HCT116 (cell line): ENCODE data around the gene UBE2E3. TPM values are rescaled to one million over a fixed set of nuclear protein-coding genes. Genes with fewer than 3 reads are reported as not detected.

Experiments used
- ATAC-seq: fragments of 200-7000 bp; cut with Tn5 transposase; 2 replicates; pipeline ENCODE4 v1.9.1; 2020; ENCODE audit warnings: mild to moderate bottlenecking, moderate library complexity
- BruUV-seq: library from RNA; stranded (reverse); fragments of 400-500 nt; replicated peaks from 2 replicates; lab custom pipeline; 2021; lab: Mats Ljungman, UMichigan
- CTCF ChIA-PET: fragments of 300-600 bp; sonication (Branson Sonifier 250); formaldehyde crosslinking; loops from one replicate; lab custom pipeline; 2021; ENCODE audit warnings: antibody characterized with exemption; lab: Charles Lee
- POLR2A ChIA-PET: fragments of 300-600, 350-600 bp; sonication (Branson Sonifier 250); formaldehyde crosslinking; loops from one replicate; lab custom pipeline; 2021; ENCODE audit warnings: antibody characterized with exemption; lab: Charles Lee
- RAD21 ChIA-PET, 2 experiments: fragments of 300-600 bp; sonication (Branson Sonifier 250); formaldehyde crosslinking; loops; one replicate each; lab custom pipeline; 2023; ENCODE audit warnings: low total read pairs in 2 of 2; ENCODE audit not compliant: uncharacterized antibody in 2 of 2, unreplicated experiment in 2 of 2, low non-redundant PET in 1 of 2; lab: Charles Lee
- DNase-seq: peaks from one replicate; pipeline ENCODE4 v3.0.0-alpha.2; 2010; ENCODE audit warnings: low read depth, low spot score
- H2AFZ ChIP-seq: fragments of 200-600 bp; shearing (Covaris generic), sonication (generic); 2 replicates; pipeline ENCODE4 v1.6.1; 2017; ENCODE audit warnings: low read depth, mixed run types, mixed read lengths, antibody characterized with exemption, low read length; ENCODE audit not compliant: poor library complexity, severe bottlenecking
- H3K27ac ChIP-seq: 2 replicates; pipeline ENCODE4 v1.5.1; 2012; ENCODE audit warnings: low read depth, low read length
- H3K27me3 ChIP-seq: fragments of 200-600 bp; sonication (generic); 2 replicates; pipeline ENCODE4 v1.6.1; 2016; ENCODE audit warnings: mixed run types, low read length, mixed read lengths; ENCODE audit not compliant: insufficient read depth
- H3K36me3 ChIP-seq, 2 experiments: fragments of 200-500 bp in 1 of 2; fragments of 200-600 bp in 1 of 2; sonication (Bioruptor generic) in 1 of 2; sonication (generic) in 1 of 2; 2 replicates each; pipeline versions ENCODE4 v1.5.1 to v1.6.1; 2014 to 2016; ENCODE audit warnings: low read length in 2 of 2, inconsistent platforms in 1 of 2, mixed read lengths in 1 of 2, mixed run types in 1 of 2; ENCODE audit not compliant: insufficient read depth in 2 of 2, control insufficient read depth in 1 of 2
- H3K4me1 ChIP-seq, 2 experiments: fragments of 200-600 bp in 1 of 2; sonication (generic) in 1 of 2; 2 replicates each; pipeline versions ENCODE4 v1.5.1 to v1.6.1; 2012 to 2017; ENCODE audit warnings: low read length in 2 of 2, inconsistent platforms in 1 of 2, mild to moderate bottlenecking in 1 of 2, mixed read lengths in 1 of 2, mixed run types in 1 of 2, moderate library complexity in 1 of 2; ENCODE audit not compliant: insufficient read depth in 2 of 2, control insufficient read depth in 1 of 2
- H3K4me2 ChIP-seq: fragments of 200-600 bp; sonication (generic); 2 replicates; pipeline ENCODE4 v1.6.1; 2017; ENCODE audit warnings: mixed run types, low read length, mixed read lengths
- H3K4me3 ChIP-seq, 2 experiments: fragments of 200-600 bp in 1 of 2; sonication (generic) in 1 of 2; replicated peaks in 1 of 2; 2 replicates each; pipeline ENCODE4 v1.5.1; 2011 to 2016; ENCODE audit warnings: low read length in 2 of 2, control low read depth in 1 of 2, low read depth in 1 of 2, mild to moderate bottlenecking in 1 of 2, mixed read lengths in 1 of 2, mixed run types in 1 of 2
- H3K79me2 ChIP-seq: fragments of 200-600 bp; sonication (generic); 2 replicates; pipeline ENCODE4 v1.6.1; 2017; ENCODE audit warnings: mild to moderate bottlenecking, mixed run types, low read length, moderate library complexity, mixed read lengths; ENCODE audit not compliant: insufficient read depth
- H3K9ac ChIP-seq: fragments of 200-600 bp; sonication (generic); 2 replicates; pipeline ENCODE4 v1.6.1; 2016; ENCODE audit warnings: low read length, mixed read lengths
- H3K9me2 ChIP-seq: fragments of 200-600 bp; sonication (generic), shearing (Covaris generic); 2 replicates; pipeline ENCODE4 v1.6.1; 2017; ENCODE audit warnings: mixed run types, mild to moderate bottlenecking, moderate library complexity; ENCODE audit not compliant: insufficient read depth
- H3K9me3 ChIP-seq, 2 experiments: fragments of 200-500 bp in 1 of 2; fragments of 200-600 bp in 1 of 2; sonication (Bioruptor generic) in 1 of 2; sonication (generic) in 1 of 2; 2 replicates each; pipeline ENCODE4 v1.6.1; 2014 to 2017; ENCODE audit warnings: low read length in 2 of 2, mixed read lengths in 2 of 2, inconsistent platforms in 1 of 2, low read depth in 1 of 2, mild to moderate bottlenecking in 1 of 2, mixed run types in 1 of 2, moderate library complexity in 1 of 2; ENCODE audit not compliant: control insufficient read depth in 1 of 2, insufficient read depth in 1 of 2
- H4K20me1 ChIP-seq: fragments of 200-600 bp; sonication (generic), shearing (Covaris generic); 2 replicates; pipeline ENCODE4 v1.6.1; 2017; ENCODE audit warnings: mixed run types, mild to moderate bottlenecking, moderate library complexity; ENCODE audit not compliant: insufficient read depth
- CBX3 ChIP-seq: IDR thresholded peaks from 2 replicates; pipeline ENCODE4 v1.6.1; 2012; ENCODE audit warnings: low read depth
- CEBPB ChIP-seq: IDR thresholded peaks from 2 replicates; pipeline ENCODE4 v1.6.1; 2012; ENCODE audit warnings: low read depth
- EGR1 ChIP-seq: IDR thresholded peaks from 2 replicates; pipeline ENCODE4 v1.6.1; 2012; ENCODE audit warnings: low read depth
- ELF1 ChIP-seq: IDR thresholded peaks from 2 replicates; pipeline ENCODE4 v1.6.1; 2012; ENCODE audit warnings: low read depth, borderline replicate concordance
- EZH2 ChIP-seq: fragments of 200-600 bp; sonication (generic); IDR thresholded peaks from 2 replicates; pipeline ENCODE4 v1.6.1; 2017; ENCODE audit warnings: antibody characterized with exemption, mixed run types
- EZH2phosphoT487 ChIP-seq: fragments of 200-600 bp; IDR thresholded peaks from 2 replicates; pipeline ENCODE4 v1.6.1; 2018; ENCODE audit warnings: antibody characterized with exemption, borderline replicate concordance
- FOSL1 ChIP-seq: IDR thresholded peaks from 2 replicates; pipeline ENCODE4 v1.6.1; 2012; ENCODE audit warnings: low read depth
- JUND ChIP-seq: IDR thresholded peaks from 2 replicates; pipeline ENCODE4 v1.6.1; 2012
- POLR2A ChIP-seq: IDR thresholded peaks from 2 replicates; pipeline ENCODE4 v1.7.0; 2011; ENCODE audit warnings: borderline replicate concordance; ENCODE audit not compliant: insufficient read depth, insufficient read length; ENCODE audit errors: extremely low read depth
- POLR2AphosphoS5 ChIP-seq: IDR thresholded peaks from 2 replicates; pipeline ENCODE4 v1.6.1; 2011; ENCODE audit warnings: mild to moderate bottlenecking, low read depth, low read length, moderate library complexity
- RAD21 ChIP-seq: IDR thresholded peaks from 2 replicates; pipeline ENCODE4 v1.6.1; 2012; ENCODE audit warnings: low read depth, mild to moderate bottlenecking
- SIN3A ChIP-seq: IDR thresholded peaks from 2 replicates; pipeline ENCODE4 v1.6.1; 2012; ENCODE audit warnings: low read depth
- SP1 ChIP-seq: IDR thresholded peaks from 2 replicates; pipeline ENCODE4 v1.6.1; 2012; ENCODE audit warnings: low read depth
- SRF ChIP-seq: IDR thresholded peaks from 2 replicates; pipeline ENCODE4 v1.6.1; 2012; ENCODE audit warnings: low read depth
- ZFX ChIP-seq: fragments of 450-650 bp; IDR thresholded peaks from 2 replicates; pipeline ENCODE4 v1.6.1; 2017
- intact Hi-C: fragments of 100-400 bp; cut with micrococcal nuclease; formaldehyde crosslinking; loops from 2 replicates; pipeline ENCODE4 v1.10.0; 2022
- total RNA-seq: library from RNA; stranded (reverse); gene quantifications from one replicate; pipeline ENCODE4 v1.2.1, GENCODE V29; 2021; ENCODE audit not compliant: unreplicated experiment
- TF ChIP-seq, protein P1 (sequence below): IDR thresholded peaks from 2 replicates; pipeline ENCODE4 v1.6.1; 2012
- TF ChIP-seq, protein P2 (sequence below): IDR thresholded peaks from 2 replicates; pipeline ENCODE4 v1.6.1; 2012
- TF ChIP-seq, protein P3 (sequence below), 3 experiments: fragments of 200-600 bp in 1 of 3; sonication (generic) in 1 of 3; IDR thresholded peaks in 2 of 3; conservative IDR thresholded peaks in 1 of 3; 2 replicates each; pipeline ENCODE4 v1.5.1; 2012 to 2017; ENCODE audit warnings: low read depth in 2 of 3, low read length in 2 of 3, antibody characterized with exemption in 1 of 3, borderline replicate concordance in 1 of 3, control low read depth in 1 of 3, mild to moderate bottlenecking in 1 of 3, mixed read lengths in 1 of 3, mixed run types in 1 of 3, moderate library complexity in 1 of 3; ENCODE audit not compliant: insufficient read depth in 1 of 3
- TF ChIP-seq, protein P4 (sequence below): IDR thresholded peaks from 2 replicates; pipeline ENCODE4 v1.6.1; 2011; ENCODE audit warnings: mild to moderate bottlenecking, low read length, moderate library complexity; ENCODE audit not compliant: insufficient replicate concordance; ENCODE audit errors: extremely low read depth
- TF ChIP-seq, protein P5 (sequence below): IDR thresholded peaks from 2 replicates; pipeline ENCODE4 v1.6.1; 2012; ENCODE audit warnings: low read depth

UBE2E3 gene
- total RNA-seq, 1 experiment from 2014 or later: 64.2 TPM

DNA sequence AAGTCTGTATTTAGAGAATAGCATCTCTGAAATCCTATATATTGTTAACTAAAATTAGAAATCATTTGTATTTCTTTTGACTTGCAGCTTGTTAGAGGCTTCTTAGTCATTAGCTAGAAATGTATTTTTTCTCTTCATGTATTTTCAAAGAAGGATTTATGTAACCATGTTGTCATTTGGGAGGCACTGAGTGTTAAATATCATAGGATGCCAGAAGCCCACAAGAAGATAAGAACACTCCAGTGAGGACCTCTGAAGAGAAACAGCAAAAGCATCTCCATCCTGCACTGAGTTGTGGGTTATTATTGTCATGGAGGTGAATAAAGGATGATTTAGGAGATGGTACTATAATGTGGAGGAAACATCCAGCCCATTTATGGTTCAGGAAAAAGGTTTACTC lies 93.5 kb downstream of the UBE2E3 start:
- H4K20me1 ChIP-seq: no peaks in the 10 kb centered on the region
- H3K27ac ChIP-seq: no peak overlapping the region
- H3K4me1 ChIP-seq: peaks cover 9 to 18% of the 10 kb centered on the region in 2 experiments; a peak in 3 of 4 replicates
- TF ChIP-seq CEBPB (no peak), CBX3 (no peak), EZH2phosphoT487 (no peak), FOSL1 (no peak), JUND (no peak), POLR2AphosphoS5 (no peak), POLR2A (no peak), SIN3A (no peak), SP1 (no peak), EGR1 (no peak), RAD21 (no peak), ZFX (no peak), EZH2 (no peak), SRF (no peak), ELF1 (no peak)
- TF ChIP-seq, protein P1, sequence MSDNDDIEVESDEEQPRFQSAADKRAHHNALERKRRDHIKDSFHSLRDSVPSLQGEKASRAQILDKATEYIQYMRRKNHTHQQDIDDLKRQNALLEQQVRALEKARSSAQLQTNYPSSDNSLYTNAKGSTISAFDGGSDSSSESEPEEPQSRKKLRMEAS: no peak
- TF ChIP-seq, protein P2, sequence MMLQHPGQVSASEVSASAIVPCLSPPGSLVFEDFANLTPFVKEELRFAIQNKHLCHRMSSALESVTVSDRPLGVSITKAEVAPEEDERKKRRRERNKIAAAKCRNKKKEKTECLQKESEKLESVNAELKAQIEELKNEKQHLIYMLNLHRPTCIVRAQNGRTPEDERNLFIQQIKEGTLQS: no peak
- TF ChIP-seq, protein P3, sequence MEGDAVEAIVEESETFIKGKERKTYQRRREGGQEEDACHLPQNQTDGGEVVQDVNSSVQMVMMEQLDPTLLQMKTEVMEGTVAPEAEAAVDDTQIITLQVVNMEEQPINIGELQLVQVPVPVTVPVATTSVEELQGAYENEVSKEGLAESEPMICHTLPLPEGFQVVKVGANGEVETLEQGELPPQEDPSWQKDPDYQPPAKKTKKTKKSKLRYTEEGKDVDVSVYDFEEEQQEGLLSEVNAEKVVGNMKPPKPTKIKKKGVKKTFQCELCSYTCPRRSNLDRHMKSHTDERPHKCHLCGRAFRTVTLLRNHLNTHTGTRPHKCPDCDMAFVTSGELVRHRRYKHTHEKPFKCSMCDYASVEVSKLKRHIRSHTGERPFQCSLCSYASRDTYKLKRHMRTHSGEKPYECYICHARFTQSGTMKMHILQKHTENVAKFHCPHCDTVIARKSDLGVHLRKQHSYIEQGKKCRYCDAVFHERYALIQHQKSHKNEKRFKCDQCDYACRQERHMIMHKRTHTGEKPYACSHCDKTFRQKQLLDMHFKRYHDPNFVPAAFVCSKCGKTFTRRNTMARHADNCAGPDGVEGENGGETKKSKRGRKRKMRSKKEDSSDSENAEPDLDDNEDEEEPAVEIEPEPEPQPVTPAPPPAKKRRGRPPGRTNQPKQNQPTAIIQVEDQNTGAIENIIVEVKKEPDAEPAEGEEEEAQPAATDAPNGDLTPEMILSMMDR (IDR thresholded peaks at IDR 0.05 in 2 of 3, conservative IDR thresholded peaks at IDR 0.05 in 1 of 3; ENCODE audit: borderline replicate concordance in 1 of 3, insufficient read depth in 1 of 3, low read depth in 2 of 3, low read length in 2 of 3): no peak
- TF ChIP-seq, protein P4, sequence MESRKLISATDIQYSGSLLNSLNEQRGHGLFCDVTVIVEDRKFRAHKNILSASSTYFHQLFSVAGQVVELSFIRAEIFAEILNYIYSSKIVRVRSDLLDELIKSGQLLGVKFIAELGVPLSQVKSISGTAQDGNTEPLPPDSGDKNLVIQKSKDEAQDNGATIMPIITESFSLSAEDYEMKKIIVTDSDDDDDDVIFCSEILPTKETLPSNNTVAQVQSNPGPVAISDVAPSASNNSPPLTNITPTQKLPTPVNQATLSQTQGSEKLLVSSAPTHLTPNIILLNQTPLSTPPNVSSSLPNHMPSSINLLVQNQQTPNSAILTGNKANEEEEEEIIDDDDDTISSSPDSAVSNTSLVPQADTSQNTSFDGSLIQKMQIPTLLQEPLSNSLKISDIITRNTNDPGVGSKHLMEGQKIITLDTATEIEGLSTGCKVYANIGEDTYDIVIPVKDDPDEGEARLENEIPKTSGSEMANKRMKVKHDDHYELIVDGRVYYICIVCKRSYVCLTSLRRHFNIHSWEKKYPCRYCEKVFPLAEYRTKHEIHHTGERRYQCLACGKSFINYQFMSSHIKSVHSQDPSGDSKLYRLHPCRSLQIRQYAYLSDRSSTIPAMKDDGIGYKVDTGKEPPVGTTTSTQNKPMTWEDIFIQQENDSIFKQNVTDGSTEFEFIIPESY: no peak
- TF ChIP-seq, protein P5, sequence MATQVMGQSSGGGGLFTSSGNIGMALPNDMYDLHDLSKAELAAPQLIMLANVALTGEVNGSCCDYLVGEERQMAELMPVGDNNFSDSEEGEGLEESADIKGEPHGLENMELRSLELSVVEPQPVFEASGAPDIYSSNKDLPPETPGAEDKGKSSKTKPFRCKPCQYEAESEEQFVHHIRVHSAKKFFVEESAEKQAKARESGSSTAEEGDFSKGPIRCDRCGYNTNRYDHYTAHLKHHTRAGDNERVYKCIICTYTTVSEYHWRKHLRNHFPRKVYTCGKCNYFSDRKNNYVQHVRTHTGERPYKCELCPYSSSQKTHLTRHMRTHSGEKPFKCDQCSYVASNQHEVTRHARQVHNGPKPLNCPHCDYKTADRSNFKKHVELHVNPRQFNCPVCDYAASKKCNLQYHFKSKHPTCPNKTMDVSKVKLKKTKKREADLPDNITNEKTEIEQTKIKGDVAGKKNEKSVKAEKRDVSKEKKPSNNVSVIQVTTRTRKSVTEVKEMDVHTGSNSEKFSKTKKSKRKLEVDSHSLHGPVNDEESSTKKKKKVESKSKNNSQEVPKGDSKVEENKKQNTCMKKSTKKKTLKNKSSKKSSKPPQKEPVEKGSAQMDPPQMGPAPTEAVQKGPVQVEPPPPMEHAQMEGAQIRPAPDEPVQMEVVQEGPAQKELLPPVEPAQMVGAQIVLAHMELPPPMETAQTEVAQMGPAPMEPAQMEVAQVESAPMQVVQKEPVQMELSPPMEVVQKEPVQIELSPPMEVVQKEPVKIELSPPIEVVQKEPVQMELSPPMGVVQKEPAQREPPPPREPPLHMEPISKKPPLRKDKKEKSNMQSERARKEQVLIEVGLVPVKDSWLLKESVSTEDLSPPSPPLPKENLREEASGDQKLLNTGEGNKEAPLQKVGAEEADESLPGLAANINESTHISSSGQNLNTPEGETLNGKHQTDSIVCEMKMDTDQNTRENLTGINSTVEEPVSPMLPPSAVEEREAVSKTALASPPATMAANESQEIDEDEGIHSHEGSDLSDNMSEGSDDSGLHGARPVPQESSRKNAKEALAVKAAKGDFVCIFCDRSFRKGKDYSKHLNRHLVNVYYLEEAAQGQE: no peak
- POLR2A ChIA-PET: no interaction called here
- no peak overlapping the region for H3K9ac ChIP-seq
- H3K79me2 ChIP-seq: no peaks in the 10 kb centered on the region; the same call in 1 of the 2 replicates
- H3K27me3 ChIP-seq: no peaks in the 10 kb centered on the region
- ATAC-seq (no peak), DNase-seq (no peak)
- H2AFZ ChIP-seq: no peak overlapping the region
- BruUV-seq: no TSS peak
- intact Hi-C loops: no loop called here
- no peaks in the 10 kb centered on the region for H3K9me2 ChIP-seq
- CTCF ChIA-PET: interaction anchor here (1.7 kb wide), 1 partner anchor 641 kb away, joined by 5 read pairs; no protein-coding TSS in a partner anchor
- H3K4me2 ChIP-seq: no peak overlapping the region
- no peak overlapping the region for H3K4me3 ChIP-seq
- H3K9me3 ChIP-seq: no peaks in the 10 kb centered on the region
- RAD21 ChIA-PET: no interaction called here
- no peaks in the 10 kb centered on the region for H3K36me3 ChIP-seq
